ENCODE results near the gene TGFBR1.

Gene TGFBR1

DNA sequence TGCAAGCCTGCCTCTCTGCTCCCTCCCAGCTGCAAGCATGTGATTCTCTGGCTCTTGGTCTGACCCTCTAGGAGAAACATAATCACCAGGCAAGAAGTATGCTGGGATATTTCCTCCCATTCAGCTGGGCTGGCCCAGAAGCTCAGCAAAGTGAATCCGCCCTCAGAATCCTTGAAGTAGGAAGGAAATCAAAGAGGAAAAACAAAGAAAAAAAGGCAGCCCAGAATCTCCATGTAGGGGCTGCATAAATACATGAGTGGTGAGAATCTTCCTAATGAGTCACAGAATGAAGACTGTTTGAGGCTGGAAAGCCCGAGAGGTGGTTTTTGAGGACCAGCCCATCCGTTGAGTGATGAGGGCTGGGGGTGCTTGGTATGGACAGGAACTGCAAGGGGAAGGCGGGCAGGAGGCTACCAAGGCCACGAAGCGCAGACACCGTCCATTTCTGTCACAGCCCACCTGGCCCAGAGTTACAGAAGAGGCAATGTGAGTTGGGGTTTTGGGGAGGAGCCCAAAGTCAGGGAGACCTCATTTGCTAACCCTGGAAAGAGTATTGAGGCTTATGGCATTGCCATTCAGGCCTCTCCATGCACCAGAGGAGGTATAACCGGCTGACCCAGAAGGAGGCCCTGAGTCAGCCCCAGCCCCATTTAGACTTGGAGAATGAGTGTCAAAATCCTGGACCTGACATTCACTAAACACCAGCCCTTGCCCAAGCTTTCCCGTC is 33.4 kb upstream of the TGFBR1 start:
- peaks cover 10 to 13% of the 10 kb centered on the region in 2 donors for H3K4me1 Mint-ChIP-seq
- no peak for DNase-seq
- no peak for ATAC-seq (replicated peaks)
- H3K4me3 Mint-ChIP-seq: no peak overlapping the region
- H3K27ac Mint-ChIP-seq: no peak overlapping the region
- H3K27me3 Mint-ChIP-seq: no peaks in the 10 kb centered on the region
- no peaks in the 10 kb centered on the region for H3K36me3 Mint-ChIP-seq
- H3K9me3 Mint-ChIP-seq: no peaks in the 10 kb centered on the region

DNA sequence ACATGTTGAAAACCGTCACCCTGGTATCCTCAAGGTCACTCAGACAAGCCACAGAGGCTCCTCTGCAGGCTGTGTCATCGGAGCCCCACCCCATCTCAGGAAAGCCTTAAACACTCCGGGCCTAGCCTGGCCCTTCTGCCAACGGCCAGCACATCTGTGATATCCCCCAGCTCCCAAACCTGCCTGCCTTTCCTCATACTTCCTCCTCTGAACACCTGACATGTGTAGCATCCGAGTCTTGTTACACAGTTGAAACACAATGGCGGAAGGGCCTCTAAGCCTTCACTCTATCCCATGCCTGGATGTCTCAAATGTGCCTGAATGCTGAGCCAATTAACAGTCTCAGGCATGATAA is 32.9 kb upstream of the TGFBR1 start:
- no peaks in the 10 kb centered on the region for H3K27me3 Mint-ChIP-seq
- no peaks in the 10 kb centered on the region for H3K9me3 Mint-ChIP-seq
- ATAC-seq (replicated peaks) (no peak), DNase-seq (no peak)
- H3K4me1 Mint-ChIP-seq: peaks cover 16 to 18% of the 10 kb centered on the region in 2 donors
- no peaks in the 10 kb centered on the region for H3K36me3 Mint-ChIP-seq
- H3K27ac Mint-ChIP-seq: no peak overlapping the region
- no peak overlapping the region for H3K4me3 Mint-ChIP-seq

GRCh38 chr9:99073347-99073746 is 31.6 kb upstream of the TGFBR1 start:
- Mint-ChIP-seq H3K4me1 (peaks cover 17 to 21% of the 10 kb centered on the region in 2 donors), H3K27ac (no peak overlapping the region), H3K9me3 (no peaks in the 10 kb centered on the region), H3K4me3 (no peak overlapping the region), H3K36me3 (no peaks in the 10 kb centered on the region), H3K27me3 (no peaks in the 10 kb centered on the region)
- ATAC-seq (replicated peaks) (no peak), DNase-seq (no peak)

GRCh38 chr9:99073985-99074901 is 30.7 kb upstream of the TGFBR1 start:
- Mint-ChIP-seq H3K27me3 (no peaks in the 10 kb centered on the region), H3K36me3 (no peaks in the 10 kb centered on the region), H3K27ac (no peak overlapping the region), H3K4me3 (no peak overlapping the region), H3K4me1 (peaks cover 14 to 16% of the 10 kb centered on the region in 2 donors), H3K9me3 (no peaks in the 10 kb centered on the region)
- no peak for DNase-seq
- no peak for ATAC-seq (replicated peaks)

DNA sequence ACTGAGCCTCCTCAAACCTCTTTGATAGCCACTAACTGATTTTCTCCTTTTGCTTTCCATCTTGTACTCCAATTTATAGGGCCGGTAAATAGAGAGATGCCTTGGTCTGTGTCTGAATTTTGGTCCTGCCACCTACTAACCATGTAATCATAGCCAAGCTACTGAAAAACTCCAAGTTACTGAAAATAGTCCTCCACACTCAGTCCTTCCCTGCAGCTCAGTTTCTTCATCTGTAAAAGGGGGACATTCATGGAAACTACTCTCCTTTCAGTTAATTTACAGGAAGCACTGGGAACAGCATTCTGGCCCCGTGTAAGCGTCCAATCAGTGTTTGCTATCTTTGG is 30.0 kb upstream of the TGFBR1 start:
- no peaks in the 10 kb centered on the region for H3K9me3 Mint-ChIP-seq
- H3K4me3 Mint-ChIP-seq: no peak overlapping the region
- no peaks in the 10 kb centered on the region for H3K36me3 Mint-ChIP-seq
- DNase-seq (no peak), ATAC-seq (replicated peaks) (no peak)
- no peaks in the 10 kb centered on the region for H3K27me3 Mint-ChIP-seq
- no peak overlapping the region for H3K27ac Mint-ChIP-seq
- peaks cover 12 to 14% of the 10 kb centered on the region in 2 donors for H3K4me1 Mint-ChIP-seq

GRCh38 chr9:99075246-99075912 is 29.5 kb upstream of the TGFBR1 start:
- Mint-ChIP-seq H3K4me1 (peaks cover 12 to 14% of the 10 kb centered on the region in 2 donors), H3K9me3 (no peaks in the 10 kb centered on the region), H3K27me3 (no peaks in the 10 kb centered on the region), H3K27ac (no peak overlapping the region), H3K36me3 (no peaks in the 10 kb centered on the region), H3K4me3 (no peak overlapping the region)
- no peak for DNase-seq
- no peak for ATAC-seq (replicated peaks)

GRCh38 chr9:99076030-99076429 is 28.9 kb upstream of the TGFBR1 start:
- no peaks in the 10 kb centered on the region for H3K9me3 Mint-ChIP-seq
- H3K4me1 Mint-ChIP-seq: peaks cover 12 to 14% of the 10 kb centered on the region in 2 donors
- no peak for ATAC-seq (replicated peaks)
- no peak for DNase-seq
- H3K36me3 Mint-ChIP-seq: no peaks in the 10 kb centered on the region
- no peak overlapping the region for H3K4me3 Mint-ChIP-seq
- no peak overlapping the region for H3K27ac Mint-ChIP-seq
- H3K27me3 Mint-ChIP-seq: no peaks in the 10 kb centered on the region

DNA sequence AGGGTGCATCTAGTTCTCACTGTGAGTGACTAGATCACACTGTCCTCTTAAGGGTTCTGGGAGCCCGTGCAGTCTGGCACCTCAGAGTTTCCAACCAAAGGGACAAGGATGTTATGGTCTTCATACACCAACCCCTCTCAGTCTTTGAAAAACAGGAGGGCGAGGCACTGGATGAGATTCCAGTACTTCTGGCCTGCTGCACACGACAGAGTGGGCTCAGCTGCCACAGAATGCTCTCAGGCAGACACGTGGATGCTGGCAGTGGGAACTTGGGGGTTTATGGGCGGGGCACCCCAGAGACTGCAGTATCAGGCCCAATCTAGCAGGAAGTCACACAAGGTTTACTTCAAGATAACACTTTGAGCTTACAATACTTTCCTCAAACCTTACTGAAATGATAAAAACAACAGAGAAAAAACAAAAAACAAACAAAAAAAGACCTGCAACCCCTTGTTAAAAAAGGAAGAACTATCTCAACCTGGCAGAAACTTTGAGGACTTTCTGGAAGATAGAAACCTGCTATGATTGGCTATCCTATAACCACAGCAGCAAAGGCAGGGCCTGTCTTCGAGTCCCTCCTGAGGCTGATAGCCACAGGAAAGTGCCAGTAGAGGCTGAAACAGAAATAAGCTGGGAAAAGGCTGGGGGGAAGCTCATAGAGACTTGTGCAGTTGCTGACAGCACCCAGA is 28.3 kb upstream of the TGFBR1 start:
- Mint-ChIP-seq H3K9me3 (no peaks in the 10 kb centered on the region), H3K4me3 (peak overlapping the region in 1 of 2 donors; percentile 1), H3K27me3 (no peaks in the 10 kb centered on the region), H3K36me3 (no peaks in the 10 kb centered on the region), H3K4me1 (peaks cover 9 to 14% of the 10 kb centered on the region in 2 donors), H3K27ac (peak overlapping the region; percentile 82)
- ATAC-seq (replicated peaks) (peak; percentile 63 to 65), DNase-seq (no peak)

DNA sequence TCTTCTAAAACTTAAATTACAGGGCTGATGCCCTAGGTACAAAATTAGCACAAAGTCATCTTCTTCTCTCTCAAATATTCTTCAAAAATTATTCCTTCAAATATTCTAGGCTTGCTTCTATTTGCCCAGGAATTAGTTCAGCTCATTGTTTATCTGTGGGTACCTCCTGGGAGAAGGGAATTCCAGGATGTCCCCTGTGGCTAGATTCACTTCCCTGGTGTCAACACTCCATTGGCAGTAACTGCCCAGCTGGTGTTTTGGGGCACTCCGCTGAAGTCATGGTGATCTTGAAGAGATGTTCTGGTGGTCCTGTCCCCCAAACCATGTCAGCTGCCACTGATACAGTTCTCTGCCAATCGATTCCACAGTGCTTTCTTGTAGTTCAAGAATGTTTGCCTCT is 26.2 kb upstream of the TGFBR1 start:
- no peak overlapping the region for H3K27ac Mint-ChIP-seq
- no peak for ATAC-seq (replicated peaks)
- no peaks in the 10 kb centered on the region for H3K36me3 Mint-ChIP-seq
- H3K9me3 Mint-ChIP-seq: no peaks in the 10 kb centered on the region
- H3K4me1 Mint-ChIP-seq: peaks cover 9 to 14% of the 10 kb centered on the region in 2 donors
- no peak for DNase-seq
- peaks cover 5 to 11% of the 10 kb centered on the region in 2 donors for H3K27me3 Mint-ChIP-seq
- no peak overlapping the region for H3K4me3 Mint-ChIP-seq

- H3K36me3 Mint-ChIP-seq: no peaks in the 10 kb centered on the region
- no peaks in the 10 kb centered on the region for H3K9me3 Mint-ChIP-seq
- H3K27me3 Mint-ChIP-seq: peaks cover 5 to 11% of the 10 kb centered on the region in 2 donors
- DNase-seq (no peak), ATAC-seq (replicated peaks) (no peak)
- H3K4me1 Mint-ChIP-seq: peaks cover 9 to 14% of the 10 kb centered on the region in 2 donors
- H3K4me3 Mint-ChIP-seq: no peak overlapping the region
- no peak overlapping the region for H3K27ac Mint-ChIP-seq
These were observed 25.4 kb upstream of the TGFBR1 start for GRCh38 chr9:99079542-99079941.

DNA sequence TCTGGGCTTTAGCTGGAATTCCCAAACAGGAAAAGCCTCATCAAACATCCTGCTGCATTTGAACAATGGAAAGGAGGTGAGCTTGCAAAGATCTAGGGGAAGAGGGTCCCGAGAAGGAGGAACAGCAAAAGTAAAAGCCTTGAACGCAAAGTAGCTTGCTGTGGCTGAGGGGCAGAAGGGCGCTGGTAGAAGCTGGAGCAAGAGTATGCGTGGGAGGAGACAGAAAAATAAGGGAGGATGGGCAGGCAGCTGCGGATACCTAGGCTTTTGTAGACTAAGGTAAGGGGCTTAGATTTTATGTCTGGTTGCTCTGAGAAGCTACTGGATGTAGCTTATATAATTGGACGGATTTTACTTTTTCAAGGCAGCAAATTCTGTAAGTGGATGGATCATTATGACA is 21.9 kb upstream of the TGFBR1 start:
- Mint-ChIP-seq H3K27ac (no peak overlapping the region), H3K36me3 (no peaks in the 10 kb centered on the region), H3K4me1 (peaks cover 10 to 16% of the 10 kb centered on the region in 2 donors), H3K4me3 (no peak overlapping the region), H3K27me3 (peaks cover 5 to 11% of the 10 kb centered on the region in 2 donors), H3K9me3 (no peaks in the 10 kb centered on the region)
- no peak for ATAC-seq (replicated peaks)
- no peak for DNase-seq

DNA sequence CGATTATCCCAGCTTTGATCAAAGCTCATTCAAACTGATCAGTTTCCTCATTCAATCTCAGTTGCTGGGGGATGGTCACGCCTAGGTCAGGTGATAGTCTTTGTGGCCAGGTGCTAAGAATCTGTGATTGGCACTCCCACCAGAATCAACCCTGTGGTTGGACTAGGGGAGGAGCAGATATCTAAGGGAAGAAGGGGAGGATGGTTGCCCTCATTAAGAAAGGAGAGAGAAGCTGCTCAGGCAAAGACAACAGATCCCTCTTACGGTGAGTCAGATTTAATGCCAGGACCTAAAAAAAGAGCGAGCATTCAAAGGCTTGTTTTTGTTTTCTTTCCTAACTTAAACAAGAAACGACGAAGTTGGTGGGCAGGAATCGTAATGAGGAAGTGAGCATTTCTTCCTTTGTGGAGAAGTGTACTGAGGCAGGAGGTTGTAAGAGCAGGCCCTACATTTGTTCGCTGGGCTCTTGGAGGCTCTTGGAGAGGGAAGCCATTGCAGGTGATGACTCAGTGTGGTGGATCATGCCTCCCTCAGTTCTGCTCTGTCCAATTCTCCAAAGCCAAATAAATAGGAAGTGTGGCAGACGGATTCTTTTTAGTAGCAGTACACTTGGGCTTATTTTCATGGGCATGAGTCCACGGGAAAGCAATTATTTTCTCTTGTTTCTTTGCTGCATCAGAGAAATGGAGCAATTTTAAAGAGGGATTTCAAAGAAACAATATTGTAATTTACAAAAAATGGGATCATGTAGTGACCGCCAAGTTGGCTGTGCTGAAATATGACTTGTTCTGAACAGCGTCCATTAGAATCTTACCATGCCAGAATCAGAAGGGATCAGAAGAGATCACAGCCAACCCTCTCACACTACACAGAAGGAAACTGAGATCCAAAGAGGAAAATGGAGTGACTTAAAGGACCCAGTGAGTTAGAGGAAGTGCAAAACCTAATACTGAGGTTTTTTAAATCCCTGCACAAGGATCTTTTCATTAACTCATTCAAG is 18.7 kb upstream of the TGFBR1 start:
- Mint-ChIP-seq H3K4me3 (no peak overlapping the region), H3K36me3 (peaks cover 2 to 3% of the 10 kb centered on the region in 2 donors), H3K27ac (no peak overlapping the region), H3K9me3 (peaks cover 0 to 5% of the 10 kb centered on the region in 2 donors), H3K27me3 (peaks cover 5 to 11% of the 10 kb centered on the region in 2 donors), H3K4me1 (peaks cover 10 to 16% of the 10 kb centered on the region in 2 donors)
- no peak for DNase-seq
- peak; percentile 19 to 25 for ATAC-seq (replicated peaks)

- DNase-seq (no peak), ATAC-seq (replicated peaks) (no peak)
- Mint-ChIP-seq H3K4me1 (peaks cover 10 to 21% of the 10 kb centered on the region in 2 donors), H3K27ac (no peak overlapping the region), H3K36me3 (peaks cover 2 to 3% of the 10 kb centered on the region in 2 donors), H3K27me3 (peaks cover 5 to 9% of the 10 kb centered on the region in 2 donors), H3K9me3 (peaks cover 0 to 5% of the 10 kb centered on the region in 2 donors), H3K4me3 (no peak overlapping the region)
These were observed 17.5 kb upstream of the TGFBR1 start for GRCh38 chr9:99087462-99087861.
